HG02610 (cell line): ENCODE measurements around the gene BCAS1.
"Not testable (repeated sequence)": the region's sequence is repeated elsewhere in the genome, so short reads cannot be mapped to it uniquely, and the experiment has no call there.

ENCODE experiments used
- ATAC-seq: cut with Tn5 transposase; IDR thresholded peaks from one replicate; pipeline ENCODE4 v1.9.1; 2021; ENCODE audit warnings: mild to moderate bottlenecking, moderate library complexity; ENCODE audit not compliant: unreplicated experiment

Gene BCAS1

DNA sequence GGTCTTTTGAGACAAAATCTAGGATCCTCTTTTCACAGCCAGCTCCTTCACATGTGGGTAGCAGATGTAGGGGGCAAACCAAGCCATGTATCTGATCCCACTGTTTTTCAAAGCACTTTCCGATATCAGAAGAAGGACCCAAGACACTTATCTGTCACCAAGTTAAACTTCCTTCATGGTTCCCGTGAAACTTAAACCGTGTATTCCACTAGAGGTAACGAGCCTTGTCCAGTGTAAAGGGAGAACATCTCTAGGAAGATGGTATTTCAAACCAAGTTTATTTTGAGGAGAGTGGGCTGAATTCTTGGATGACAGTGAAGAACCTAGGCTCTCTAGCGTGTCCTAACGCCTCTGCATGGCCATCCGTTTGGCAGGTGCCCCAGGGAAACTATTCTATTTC, 76.3 kb downstream of the BCAS1 start:
- no peak for ATAC-seq

DNA sequence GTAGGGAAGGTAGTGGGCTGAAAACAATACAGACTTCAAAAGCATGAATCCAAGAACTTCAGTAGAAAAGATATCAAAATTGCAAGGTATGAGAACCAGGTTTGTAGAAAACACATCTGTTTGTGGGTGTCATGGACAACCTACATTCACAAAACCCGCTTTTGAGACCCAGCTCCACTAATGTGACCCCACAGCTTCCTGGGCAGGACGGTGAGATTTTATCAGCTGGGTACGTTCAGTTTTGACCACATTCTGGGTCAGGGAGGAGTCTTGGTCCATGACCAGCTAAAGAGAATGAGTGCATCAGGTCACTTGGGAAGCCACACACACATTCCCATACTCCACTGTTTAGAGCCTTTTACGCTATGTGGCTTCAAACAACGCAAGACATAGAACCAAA, 77.1 kb downstream of the BCAS1 start:
- ATAC-seq: no peak

DNA sequence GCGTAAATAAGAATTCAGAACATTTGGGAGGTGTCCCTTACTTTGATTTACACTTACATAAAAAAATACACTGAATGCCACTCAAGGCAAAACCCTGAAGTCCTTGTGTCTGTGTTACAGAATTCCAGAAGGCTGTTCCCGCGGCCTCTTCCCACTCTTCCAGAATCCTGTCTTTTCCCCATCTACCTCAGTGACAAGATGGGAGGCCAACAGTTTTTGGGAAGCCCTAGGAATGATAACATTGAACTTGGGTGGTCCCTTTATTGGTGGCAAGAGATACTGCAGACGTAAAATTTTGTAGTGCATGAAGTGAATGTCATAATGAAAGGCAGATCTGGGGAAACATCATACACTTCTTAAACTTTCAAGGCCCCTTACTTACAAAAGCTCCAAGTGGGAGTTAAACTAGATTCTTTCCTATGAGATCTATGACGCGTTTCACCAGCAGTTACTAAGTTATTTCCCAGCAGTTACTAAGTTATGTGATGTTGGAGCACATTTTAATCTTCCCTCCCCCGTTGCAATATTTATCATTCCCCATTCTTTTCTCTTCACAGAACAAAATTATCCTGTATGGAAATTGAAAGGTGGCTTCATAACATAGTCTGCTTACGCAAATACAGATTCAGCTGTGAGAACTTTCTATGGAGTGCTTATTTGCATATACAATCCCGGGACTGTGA, 79.5 kb downstream of the BCAS1 start:
- ATAC-seq: no peak

DNA sequence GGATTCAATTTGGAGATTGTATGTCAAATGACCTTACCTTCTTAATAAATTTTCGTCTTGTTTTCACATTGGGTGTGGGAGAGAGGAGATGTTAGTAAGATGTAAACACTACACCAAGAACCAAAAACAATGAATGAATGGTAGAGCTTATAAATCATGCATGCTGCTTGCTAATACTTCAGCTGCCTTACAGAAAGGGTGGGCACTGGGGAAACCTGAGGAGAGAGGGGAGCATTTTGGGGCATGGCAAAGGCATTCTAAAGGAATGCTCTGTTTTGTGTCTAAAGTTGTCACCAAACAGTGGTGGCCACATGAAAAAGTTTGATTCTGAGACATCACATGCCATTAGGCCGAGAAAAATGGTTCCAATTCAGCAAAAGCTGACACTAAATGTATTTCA, 80.4 kb downstream of the BCAS1 start:
- no peak for ATAC-seq

- ATAC-seq: no peak
These were observed 81.0 kb downstream of the BCAS1 start for GRCh38 chr20:53989401-53989800.

DNA sequence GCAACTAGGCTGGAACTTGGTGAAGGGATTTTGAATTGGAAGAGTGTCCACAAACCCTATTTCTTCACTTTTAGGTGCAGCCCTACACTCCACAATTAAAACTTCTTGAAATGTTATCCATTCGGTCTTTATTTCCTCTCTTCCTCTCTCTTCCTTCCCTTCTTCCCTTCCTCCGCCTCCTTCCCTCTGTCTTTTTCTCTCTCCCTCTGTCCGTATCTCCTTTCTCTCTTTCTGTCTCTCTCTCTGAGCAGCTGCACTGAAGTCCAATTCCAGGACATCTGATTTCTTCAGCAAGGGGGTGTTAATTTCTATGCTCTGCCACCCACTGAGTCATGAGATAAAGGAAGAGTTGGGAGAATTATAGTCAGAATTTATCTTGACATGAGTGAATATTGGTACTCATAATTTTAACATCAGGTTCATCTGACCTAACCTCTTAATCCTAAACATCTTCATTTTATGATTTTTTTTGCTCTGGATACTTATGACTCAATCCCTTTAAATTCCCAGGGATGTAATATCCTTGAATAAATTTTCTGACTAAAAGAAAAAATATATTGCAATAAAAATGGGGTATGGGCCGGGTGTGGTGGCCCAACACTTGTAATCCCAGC, 84.2 kb downstream of the BCAS1 start:
- no peak for ATAC-seq

DNA sequence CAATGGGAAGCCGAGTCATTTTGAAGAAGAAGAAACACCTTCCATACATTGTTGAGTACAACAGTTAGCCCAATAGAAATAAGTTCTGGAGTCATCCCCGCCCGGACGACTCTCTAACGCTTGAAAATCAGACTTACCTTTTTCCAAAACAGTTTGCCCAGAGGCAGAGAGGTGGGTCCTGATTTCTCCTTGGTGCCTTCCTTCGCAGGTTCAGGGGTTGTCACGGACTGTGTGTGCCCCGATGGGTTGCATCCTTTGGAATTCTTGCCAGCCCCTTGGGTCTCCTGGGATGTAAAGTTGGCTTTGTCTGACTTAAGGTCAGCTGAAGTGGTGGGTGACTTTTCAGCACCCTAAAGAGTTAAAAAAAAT, 85.3 kb downstream of the BCAS1 start:
- no peak for ATAC-seq

DNA sequence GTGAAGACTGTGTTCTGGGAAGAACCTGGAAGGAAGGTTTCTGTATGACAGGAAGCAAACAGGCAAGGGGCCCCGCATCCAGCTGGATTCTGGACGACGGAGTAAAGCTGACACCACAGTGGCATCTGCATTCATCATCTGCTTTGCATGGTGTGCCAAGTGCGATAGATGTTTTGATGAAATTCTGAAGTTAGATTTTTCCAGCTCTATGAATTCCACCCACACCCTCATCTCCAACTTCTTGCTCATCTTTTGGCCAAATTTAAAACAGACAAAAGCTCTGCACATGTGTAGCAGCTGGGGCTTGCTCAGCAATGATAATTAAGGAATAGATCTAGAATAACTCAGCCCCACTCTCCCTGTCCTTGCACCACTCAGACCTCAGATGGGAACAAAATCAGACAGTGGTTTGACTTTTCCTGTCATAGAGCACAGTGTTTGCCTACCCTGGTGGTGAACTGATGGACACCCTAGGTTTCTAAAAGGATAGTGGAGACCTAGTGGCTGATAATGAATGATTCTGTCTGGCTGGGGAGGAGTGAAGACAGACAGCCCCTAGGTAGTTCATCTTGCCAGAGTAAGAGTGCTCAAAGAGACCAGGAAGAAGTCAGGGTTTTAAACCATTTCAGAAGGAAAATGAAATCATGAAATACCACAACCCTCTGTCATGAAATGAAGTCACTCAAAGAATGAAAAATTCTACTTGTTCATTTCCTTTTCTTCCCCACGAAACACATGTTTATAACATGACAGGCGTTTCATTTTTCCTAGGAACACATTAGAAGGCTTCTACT, 85.8 kb downstream of the BCAS1 start:
- ATAC-seq: no peak

GRCh38 chr20:53983401-53983800, 87.0 kb downstream of the BCAS1 start:
- no peak for ATAC-seq

DNA sequence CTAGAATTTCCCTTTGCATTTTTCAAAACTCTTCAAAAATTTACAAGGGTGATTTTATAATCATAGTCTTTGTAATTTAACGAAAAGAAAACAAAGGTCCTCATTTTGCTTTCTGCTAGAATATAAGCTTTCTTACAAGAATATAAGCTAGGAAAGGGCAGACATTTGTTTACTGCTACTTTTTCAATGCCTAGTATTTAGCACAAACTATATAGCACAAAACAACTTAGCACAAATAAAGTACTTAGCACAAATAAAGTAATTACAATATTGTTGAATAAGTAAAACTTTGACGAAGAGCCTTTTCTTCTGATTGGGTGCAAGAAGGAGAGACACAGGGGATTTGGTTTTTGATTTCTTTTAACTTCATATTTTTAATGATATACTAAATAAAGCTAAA, 87.8 kb downstream of the BCAS1 start:
- ATAC-seq: no peak

DNA sequence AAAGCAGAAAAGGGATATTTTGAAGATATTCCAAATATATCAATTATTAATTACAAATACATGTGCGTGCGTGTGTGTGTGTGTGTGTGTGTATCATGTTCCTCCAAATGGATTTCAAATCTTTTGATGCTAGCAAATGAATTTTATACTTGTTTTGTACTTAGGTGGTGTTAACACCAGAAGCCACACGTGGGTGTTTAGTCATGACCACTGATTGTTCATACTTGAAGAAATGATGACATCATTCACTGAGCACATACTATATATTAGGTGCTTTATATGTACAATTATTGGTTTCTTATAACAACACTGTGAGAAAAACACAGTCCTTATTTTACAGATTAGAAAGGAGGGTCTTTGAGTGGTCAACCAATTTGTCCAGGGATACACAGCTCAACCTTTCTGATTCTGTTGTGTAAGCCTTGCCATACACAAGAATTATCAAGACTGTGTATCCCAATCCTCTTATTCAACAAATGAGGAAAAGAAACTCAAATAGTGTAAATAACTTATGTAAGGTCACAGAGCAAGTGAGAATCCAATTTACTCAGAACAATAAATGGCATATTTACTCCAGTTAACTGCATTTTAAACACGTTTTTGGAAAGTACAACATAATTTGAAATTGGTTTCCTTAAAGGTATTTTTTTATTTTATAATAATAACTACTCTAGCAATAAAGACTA, 88.5 kb downstream of the BCAS1 start:
- ATAC-seq: no peak

GRCh38 chr20:53981130-53981529, 89.3 kb downstream of the BCAS1 start:
- no peak for ATAC-seq

GRCh38 chr20:53980031-53980465, 90.3 kb downstream of the BCAS1 start:
- no peak for ATAC-seq

DNA sequence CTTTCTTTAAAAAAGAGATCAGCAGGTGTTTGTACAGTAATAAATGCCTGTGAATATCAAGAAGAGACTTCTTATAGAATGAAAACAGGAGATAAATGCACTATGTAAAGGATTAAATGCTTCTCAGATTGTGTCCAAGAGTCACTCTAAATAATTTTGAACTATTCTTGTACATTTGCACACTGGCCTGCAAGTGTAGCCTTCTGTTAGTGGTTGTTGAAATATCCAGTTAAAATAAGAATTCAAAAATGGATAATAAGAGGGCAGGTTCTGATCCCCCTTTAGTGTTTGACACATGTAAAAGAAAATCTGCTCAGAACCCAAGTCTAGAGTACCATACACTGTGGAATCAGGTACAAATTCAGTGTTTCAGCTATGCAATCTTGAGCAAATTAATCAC, 91.9 kb downstream of the BCAS1 start:
- no peak for ATAC-seq

DNA sequence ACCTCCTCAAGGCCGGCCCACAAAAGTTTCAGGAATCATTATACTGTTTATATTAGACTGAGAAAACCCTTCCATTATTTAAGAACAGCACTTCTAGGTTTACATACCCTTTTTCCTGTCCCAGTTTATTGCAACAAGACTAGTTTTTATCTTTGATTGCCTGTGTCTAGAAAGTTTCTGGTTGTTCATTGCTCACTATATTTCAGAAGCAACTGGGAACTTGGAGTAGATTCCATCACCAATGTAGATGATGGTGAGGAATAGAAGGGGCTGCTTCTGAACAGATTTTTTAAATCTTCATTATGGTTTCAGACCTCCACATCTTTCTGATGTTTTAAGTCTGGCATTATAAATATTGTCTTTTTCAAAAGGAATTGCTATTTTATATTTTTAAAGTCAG, 93.0 kb downstream of the BCAS1 start:
- no peak for ATAC-seq

- no peak for ATAC-seq
These were observed 94.6 kb downstream of the BCAS1 start for GRCh38 chr20:53975761-53976160.

GRCh38 chr20:53974785-53975555, 95.4 kb downstream of the BCAS1 start:
- ATAC-seq: no peak

- ATAC-seq: not testable (repeated sequence)
These were observed 96.5 kb downstream of the BCAS1 start for GRCh38 chr20:53973882-53974281.

DNA sequence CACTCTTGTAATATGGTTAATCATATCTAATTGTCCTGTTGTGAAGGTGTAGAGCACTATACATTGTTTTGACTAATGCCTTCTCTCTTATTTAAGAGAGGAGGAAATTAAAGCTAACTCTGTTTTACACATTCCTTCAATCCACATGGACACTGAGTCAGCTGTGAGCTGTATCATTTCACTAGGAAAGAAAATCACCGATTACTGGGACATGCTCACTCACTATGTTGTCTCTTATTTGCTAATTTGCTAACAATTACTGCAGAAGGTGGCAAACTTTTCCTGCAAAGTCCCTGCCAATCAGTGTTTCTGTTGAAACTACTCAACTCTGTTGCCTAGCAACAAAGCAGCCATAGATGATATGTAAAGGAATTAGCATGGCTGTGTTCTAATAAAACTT, 98.2 kb downstream of the BCAS1 start:
- no peak for ATAC-seq

- no peak for ATAC-seq
These were observed 99.2 kb downstream of the BCAS1 start for GRCh38 chr20:53971096-53971683.
